NCI-H1417 (cell line): ENCODE data around the gene MED13L.
"Not testable (repeated sequence)": the region's sequence is repeated elsewhere in the genome, so short reads cannot be mapped to it uniquely, and the experiment has no call there.

Experiments used
- DNase-seq, 3 experiments: peaks; one replicate each; lab custom pipeline; 2025; lab: John Stamatoyannopoulos, UW

Gene MED13L

GRCh38 chr12:116303929-116304328 lies 26.4 kb upstream of the MED13L start:
- DNase-seq: no peak

GRCh38 chr12:116303066-116303465 lies 25.6 kb upstream of the MED13L start:
- DNase-seq: no peak

GRCh38 chr12:116302166-116303058 lies 24.9 kb upstream of the MED13L start:
- no peak for DNase-seq

GRCh38 chr12:116301621-116302020 lies 24.1 kb upstream of the MED13L start:
- DNase-seq: no peak

GRCh38 chr12:116299665-116300328 lies 22.3 kb upstream of the MED13L start:
- DNase-seq: no peak

- DNase-seq: no peak
These were observed 21.6 kb upstream of the MED13L start for GRCh38 chr12:116299064-116299463.

- no peak for DNase-seq
These were observed 21.1 kb upstream of the MED13L start for GRCh38 chr12:116298578-116298977.

GRCh38 chr12:116297224-116297834 lies 19.8 kb upstream of the MED13L start:
- no peak for DNase-seq

- no peak for DNase-seq
These were observed 18.1 kb upstream of the MED13L start for GRCh38 chr12:116295327-116296263.

- DNase-seq: peak in 1 of 3 experiments; percentile 34
These were observed 17.1 kb upstream of the MED13L start for GRCh38 chr12:116294454-116295165.

GRCh38 chr12:116293687-116294453 lies 16.4 kb upstream of the MED13L start:
- DNase-seq: no peak

GRCh38 chr12:116291218-116291617 lies 13.7 kb upstream of the MED13L start:
- DNase-seq: no peak

GRCh38 chr12:116288735-116289134 lies 11.2 kb upstream of the MED13L start:
- no peak for DNase-seq

- DNase-seq: peak in 1 of 3 experiments; percentile 58
These were observed 10.4 kb upstream of the MED13L start for GRCh38 chr12:116287842-116288301.

- no peak for DNase-seq
These were observed 6.9 kb upstream of the MED13L start for GRCh38 chr12:116284396-116284795.

- DNase-seq: not testable (repeated sequence)
These were observed 6.4 kb upstream of the MED13L start for GRCh38 chr12:116283881-116284280.

GRCh38 chr12:116282371-116283286 lies 5.1 kb upstream of the MED13L start:
- DNase-seq: no peak

- DNase-seq: no peak
These were observed 3.2 kb upstream of the MED13L start for GRCh38 chr12:116280595-116281290.
